ENCODE results near the gene COL2A1.

DNA sequence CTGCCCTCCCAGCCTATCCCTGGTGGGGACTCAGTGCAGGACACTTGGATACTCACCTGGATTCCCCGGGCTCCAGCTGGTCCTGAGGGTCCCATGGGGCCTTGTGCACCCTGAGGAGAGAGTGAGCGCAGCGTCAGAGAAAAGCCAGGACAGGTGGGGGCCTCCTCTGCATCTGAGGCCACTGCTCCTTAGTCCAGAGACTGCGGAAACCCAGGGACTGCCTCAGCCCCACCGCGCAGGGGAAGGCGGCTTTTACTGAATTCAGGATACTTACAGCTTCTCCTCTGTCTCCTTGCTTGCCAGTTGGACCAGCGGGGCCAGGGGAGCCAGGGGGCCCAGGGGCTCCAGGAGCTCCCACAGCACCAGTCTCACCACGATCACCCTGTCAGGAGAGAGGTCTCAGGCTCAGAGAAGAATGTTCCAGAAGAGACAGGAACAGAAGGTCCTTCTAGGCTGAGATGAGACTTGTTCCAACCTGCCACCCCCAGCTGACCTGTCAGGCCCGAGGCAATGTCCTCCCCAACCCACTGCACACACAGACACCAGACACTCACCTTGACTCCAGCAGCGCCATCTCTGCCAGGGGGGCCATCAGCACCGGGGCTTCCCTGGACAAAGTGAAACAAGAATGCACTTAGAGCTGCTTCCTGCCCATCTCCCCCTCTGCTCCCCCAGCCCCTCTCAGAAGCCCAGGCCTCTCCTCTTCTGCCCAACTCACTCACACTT lies 27.1 kb downstream of the COL2A1 start:
- TF ChIP-seq, protein P1, sequence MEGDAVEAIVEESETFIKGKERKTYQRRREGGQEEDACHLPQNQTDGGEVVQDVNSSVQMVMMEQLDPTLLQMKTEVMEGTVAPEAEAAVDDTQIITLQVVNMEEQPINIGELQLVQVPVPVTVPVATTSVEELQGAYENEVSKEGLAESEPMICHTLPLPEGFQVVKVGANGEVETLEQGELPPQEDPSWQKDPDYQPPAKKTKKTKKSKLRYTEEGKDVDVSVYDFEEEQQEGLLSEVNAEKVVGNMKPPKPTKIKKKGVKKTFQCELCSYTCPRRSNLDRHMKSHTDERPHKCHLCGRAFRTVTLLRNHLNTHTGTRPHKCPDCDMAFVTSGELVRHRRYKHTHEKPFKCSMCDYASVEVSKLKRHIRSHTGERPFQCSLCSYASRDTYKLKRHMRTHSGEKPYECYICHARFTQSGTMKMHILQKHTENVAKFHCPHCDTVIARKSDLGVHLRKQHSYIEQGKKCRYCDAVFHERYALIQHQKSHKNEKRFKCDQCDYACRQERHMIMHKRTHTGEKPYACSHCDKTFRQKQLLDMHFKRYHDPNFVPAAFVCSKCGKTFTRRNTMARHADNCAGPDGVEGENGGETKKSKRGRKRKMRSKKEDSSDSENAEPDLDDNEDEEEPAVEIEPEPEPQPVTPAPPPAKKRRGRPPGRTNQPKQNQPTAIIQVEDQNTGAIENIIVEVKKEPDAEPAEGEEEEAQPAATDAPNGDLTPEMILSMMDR (IDR thresholded peaks at IDR 0.05; ENCODE audit: low read length): no peak
- no peak for TF ChIP-seq EZH2 (IDR thresholded peaks at IDR 0.05; ENCODE audit: borderline replicate concordance, low read length)
